Ascending aorta (tissue), 2 donors: ENCODE measurements around the gene TSSC4. TPM values are rescaled to one million over a fixed set of nuclear protein-coding genes. Genes with fewer than 3 reads are reported as not detected.
A peak's percentile ranks its signal among the peaks of the same experiment; 100 is the strongest.

ENCODE experiments used
- DNase-seq, 2 donors: peaks; one replicate each; pipeline ENCODE4 v3.0.0-alpha.2; 2019; ENCODE audit warnings: low spot score in 2 of 2
- H3K27ac ChIP-seq, 2 donors: fragments of 200-600 bp; sonication (generic); one replicate each; pipeline ENCODE4 v1.5.1; 2016 to 2017; ENCODE audit warnings: mild to moderate bottlenecking in 1 of 2
- H3K27me3 ChIP-seq: fragments of 200-600 bp; sonication (generic); one replicate; pipeline ENCODE4 v1.5.1; 2017
- H3K36me3 ChIP-seq, 2 donors: fragments of 200-600 bp; sonication (generic); one replicate each; pipeline ENCODE4 v1.5.1; 2016
- H3K4me1 ChIP-seq, 2 donors: fragments of 200-600 bp; sonication (generic); one replicate each; pipeline ENCODE4 v1.5.1; 2016 to 2017; ENCODE audit warnings: mild to moderate bottlenecking in 1 of 2
- H3K4me3 ChIP-seq, 2 donors: fragments of 200-600 bp; sonication (generic); one replicate each; pipeline ENCODE4 v1.5.1; 2016 to 2017; ENCODE audit warnings: mild to moderate bottlenecking in 1 of 2
- H3K9me3 ChIP-seq, 2 donors: fragments of 200-600 bp; sonication (generic); one replicate each; pipeline ENCODE4 v1.5.1; 2016
- intact Hi-C: fragments of 100-400 bp; cut with DNase I; formaldehyde crosslinking; loops from one replicate; pipeline ENCODE4 v1.15.1; 2023
- total RNA-seq: library from RNA; depleted of rRNA; stranded (reverse); fragments of >200 nt; gene quantifications from one replicate; pipeline ENCODE4 v1.1.0, GENCODE V29; 2016
- TF ChIP-seq, protein P1 (sequence below), 3 experiments: fragments of 200-600 bp in 2 of 3; fragments of 450-650 bp in 1 of 3; sonication (generic) in 2 of 3; IDR thresholded peaks; one replicate each; pipeline ENCODE4 v1.5.1; 2016 to 2019; ENCODE audit warnings: antibody characterized with exemption in 3 of 3, mild to moderate bottlenecking in 1 of 3, moderate library complexity in 1 of 3

TSSC4 gene
- total RNA-seq, 1 donor from 2014 or later = 183 TPM

DNA sequence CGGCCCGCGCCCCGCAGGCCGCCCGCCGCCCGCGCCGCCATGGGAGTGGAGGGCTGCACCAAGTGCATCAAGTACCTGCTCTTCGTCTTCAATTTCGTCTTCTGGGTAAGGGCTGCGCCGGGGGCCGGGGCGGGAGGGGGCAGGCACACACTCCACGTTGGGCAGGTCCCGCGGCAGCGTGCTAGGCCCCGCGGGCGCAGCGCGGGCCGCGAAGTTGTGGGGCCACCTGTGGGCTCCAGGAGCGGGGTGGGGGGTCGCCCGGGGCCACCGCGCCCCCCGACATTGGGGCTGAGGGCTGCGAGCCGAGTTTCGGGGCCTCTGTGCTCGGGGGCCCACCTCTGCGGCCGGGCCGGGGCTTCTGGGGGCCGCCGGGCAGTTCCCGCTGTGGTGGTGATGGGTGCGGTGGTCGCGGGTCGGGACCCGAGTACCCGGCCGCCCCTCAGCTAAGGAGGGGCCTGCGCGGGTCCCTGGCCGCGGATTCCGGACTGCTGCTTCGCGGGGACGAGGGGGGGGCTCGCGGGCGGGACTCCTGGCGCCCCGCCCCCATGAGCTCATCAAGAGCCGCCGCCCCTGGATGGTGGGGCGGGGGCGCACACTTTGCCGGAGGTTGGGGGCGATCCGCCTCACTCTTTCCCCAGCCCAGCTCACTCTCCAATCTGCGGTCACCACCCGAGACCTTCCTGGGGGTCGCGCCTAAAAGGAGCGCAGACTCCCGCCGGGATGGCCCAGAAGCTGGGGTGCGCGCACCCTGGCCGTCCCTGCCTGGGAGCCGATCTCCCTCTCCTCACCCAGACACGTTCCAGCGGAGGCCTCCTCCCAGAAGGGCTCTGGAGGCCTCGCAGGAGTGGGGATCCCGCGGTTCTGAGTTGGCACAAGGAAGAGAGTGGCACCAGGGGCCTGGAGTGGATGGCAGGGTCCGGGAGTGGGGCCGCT lies 22.8 kb upstream of the TSSC4 start:
- TF ChIP-seq, protein P1, sequence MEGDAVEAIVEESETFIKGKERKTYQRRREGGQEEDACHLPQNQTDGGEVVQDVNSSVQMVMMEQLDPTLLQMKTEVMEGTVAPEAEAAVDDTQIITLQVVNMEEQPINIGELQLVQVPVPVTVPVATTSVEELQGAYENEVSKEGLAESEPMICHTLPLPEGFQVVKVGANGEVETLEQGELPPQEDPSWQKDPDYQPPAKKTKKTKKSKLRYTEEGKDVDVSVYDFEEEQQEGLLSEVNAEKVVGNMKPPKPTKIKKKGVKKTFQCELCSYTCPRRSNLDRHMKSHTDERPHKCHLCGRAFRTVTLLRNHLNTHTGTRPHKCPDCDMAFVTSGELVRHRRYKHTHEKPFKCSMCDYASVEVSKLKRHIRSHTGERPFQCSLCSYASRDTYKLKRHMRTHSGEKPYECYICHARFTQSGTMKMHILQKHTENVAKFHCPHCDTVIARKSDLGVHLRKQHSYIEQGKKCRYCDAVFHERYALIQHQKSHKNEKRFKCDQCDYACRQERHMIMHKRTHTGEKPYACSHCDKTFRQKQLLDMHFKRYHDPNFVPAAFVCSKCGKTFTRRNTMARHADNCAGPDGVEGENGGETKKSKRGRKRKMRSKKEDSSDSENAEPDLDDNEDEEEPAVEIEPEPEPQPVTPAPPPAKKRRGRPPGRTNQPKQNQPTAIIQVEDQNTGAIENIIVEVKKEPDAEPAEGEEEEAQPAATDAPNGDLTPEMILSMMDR (IDR thresholded peaks at IDR 0.05) = no peak
- intact Hi-C loops = loop anchor here (1.0 to 10.0 kb wide), 4 partner anchors 23 to 613 kb away; partner anchors contain the start of genes CTSD and TSSC4
- peak in 1 of 2 donors; percentile 87 for DNase-seq
- Histone ChIP-seq H3K4me3 (peak overlapping the region; percentile 79 to 98), H3K4me1 (peaks cover 14 to 37% of the 10 kb centered on the region in 2 donors), H3K27ac (peak overlapping the region; percentile 97 to 99), H3K9me3 (no peaks in the 10 kb centered on the region), H3K36me3 (no peaks in the 10 kb centered on the region), H3K27me3 (no peaks in the 10 kb centered on the region)

DNA sequence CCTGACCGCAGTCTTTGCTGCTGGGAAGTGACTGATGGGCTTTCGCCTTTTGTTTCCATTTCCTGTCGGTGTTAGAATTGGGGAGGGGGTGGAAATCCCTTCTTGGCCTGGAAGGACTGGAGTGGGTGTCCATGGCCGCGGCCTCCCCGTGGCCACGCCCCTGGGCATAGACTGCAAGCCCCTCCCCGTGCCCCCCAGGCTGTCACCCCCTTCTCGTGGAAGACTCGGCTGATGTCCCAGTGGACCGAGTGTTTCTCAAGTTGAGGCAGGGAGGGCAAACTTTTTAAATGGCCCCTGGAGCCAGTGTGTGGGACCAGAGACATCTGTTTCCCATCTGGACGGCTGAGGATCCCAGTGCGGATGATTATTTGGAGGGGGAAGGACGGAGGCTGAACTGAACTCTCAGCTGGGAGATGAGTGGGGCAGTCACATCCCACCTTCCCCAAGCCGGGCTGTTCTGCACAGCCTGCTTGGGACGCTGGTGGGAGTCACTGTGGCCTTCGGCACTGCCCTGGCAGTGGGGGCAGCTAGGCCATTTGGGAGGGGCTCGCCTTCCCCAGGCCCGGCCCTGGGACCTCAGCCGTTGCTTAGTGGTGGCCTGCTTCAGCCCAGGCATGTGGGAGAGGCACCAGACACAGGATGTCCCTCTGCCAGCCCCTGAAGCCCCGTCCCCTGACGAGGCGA lies 21.9 kb upstream of the TSSC4 start:
- Histone ChIP-seq H3K4me1 (peaks cover 23 to 46% of the 10 kb centered on the region in 2 donors), H3K27ac (peak overlapping the region; percentile 97 to 99), H3K27me3 (no peaks in the 10 kb centered on the region), H3K4me3 (peak overlapping the region; percentile 79 to 98), H3K36me3 (no peaks in the 10 kb centered on the region), H3K9me3 (no peaks in the 10 kb centered on the region)
- DNase-seq = peak in 1 of 2 donors; percentile 65
- intact Hi-C loops = loop anchor here (2.0 to 10.0 kb wide), 2 partner anchors 64 to 614 kb away; partner anchors contain the start of gene CTSD
- TF ChIP-seq, protein P1 (IDR thresholded peaks at IDR 0.05) = no peak

DNA sequence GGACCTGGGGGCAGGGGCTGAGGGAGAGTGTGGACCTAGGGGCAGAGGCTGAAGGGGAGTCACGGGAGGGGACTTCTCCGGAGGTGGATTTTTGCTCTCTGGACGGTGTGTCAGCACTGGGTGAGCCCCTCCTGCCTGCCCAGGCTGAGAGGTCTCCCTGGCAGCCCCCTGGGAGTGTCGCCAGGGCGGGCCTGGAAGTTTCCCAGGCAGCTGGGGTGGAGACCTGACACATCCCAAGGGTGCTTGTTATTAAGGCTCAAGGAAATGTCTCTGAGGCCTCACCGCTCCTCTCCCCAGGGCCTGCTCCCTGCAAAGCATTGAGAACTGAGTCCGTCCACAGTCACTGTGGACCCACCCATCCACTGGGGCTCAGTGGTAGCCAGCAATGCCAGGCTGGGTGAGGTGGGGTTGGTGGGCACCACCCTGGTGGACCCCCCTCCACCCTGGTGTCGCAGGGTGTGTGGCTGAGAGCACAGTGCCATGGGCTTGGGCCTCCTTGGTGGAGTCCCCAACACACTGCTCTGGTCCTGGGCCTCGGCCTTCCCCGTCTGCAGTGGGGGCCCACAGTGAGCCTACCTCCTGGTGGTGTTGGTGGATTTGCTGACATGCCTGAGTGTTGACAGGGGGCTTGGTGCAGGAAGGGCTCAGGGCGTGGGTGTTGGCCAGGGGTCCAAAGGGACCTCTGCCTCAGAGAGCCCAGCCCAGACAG lies 20.9 kb upstream of the TSSC4 start:
- Histone ChIP-seq H3K27ac (peak overlapping the region; percentile 97 to 99), H3K9me3 (no peaks in the 10 kb centered on the region), H3K4me1 (peaks cover 27 to 52% of the 10 kb centered on the region in 2 donors), H3K4me3 (peak overlapping the region; percentile 79 to 98), H3K36me3 (no peaks in the 10 kb centered on the region), H3K27me3 (no peaks in the 10 kb centered on the region)
- intact Hi-C loops = loop anchor here (2.0 to 10.0 kb wide), 2 partner anchors 65 to 615 kb away; partner anchors contain the start of gene CTSD
- TF ChIP-seq, protein P1 (IDR thresholded peaks at IDR 0.05) = no peak
- no peak for DNase-seq

DNA sequence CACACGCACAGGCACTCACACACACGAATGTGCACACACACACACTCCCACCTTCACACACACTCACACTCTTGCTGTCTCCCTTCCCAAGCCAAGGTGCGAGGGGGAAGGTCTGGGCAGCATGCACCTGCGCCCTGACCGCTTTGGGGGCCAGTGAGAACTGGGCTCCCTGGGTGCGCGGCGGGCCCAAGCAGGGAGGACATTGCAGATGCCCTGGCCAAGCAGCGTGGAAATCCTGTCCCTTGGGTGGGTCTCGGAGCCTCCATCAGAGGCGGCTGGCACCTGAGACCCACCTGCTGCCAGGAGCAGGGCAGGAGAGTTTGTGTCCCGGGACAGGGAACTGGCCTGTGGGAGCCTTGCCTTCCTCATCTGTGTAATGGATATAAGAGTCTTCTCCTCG lies 20.2 kb upstream of the TSSC4 start:
- TF ChIP-seq, protein P1 (IDR thresholded peaks at IDR 0.05) = no peak
- intact Hi-C loops = no loop called here
- DNase-seq = no peak
- H3K27me3 ChIP-seq = no peaks in the 10 kb centered on the region
- peaks cover 2 to 3% of the 10 kb centered on the region in 2 donors for H3K36me3 ChIP-seq
- H3K27ac ChIP-seq = peak overlapping the region; percentile 97 to 99
- H3K4me1 ChIP-seq = peaks cover 27 to 55% of the 10 kb centered on the region in 2 donors
- H3K9me3 ChIP-seq = no peaks in the 10 kb centered on the region
- peak overlapping the region in 1 of 2 donors; percentile 98 for H3K4me3 ChIP-seq

DNA sequence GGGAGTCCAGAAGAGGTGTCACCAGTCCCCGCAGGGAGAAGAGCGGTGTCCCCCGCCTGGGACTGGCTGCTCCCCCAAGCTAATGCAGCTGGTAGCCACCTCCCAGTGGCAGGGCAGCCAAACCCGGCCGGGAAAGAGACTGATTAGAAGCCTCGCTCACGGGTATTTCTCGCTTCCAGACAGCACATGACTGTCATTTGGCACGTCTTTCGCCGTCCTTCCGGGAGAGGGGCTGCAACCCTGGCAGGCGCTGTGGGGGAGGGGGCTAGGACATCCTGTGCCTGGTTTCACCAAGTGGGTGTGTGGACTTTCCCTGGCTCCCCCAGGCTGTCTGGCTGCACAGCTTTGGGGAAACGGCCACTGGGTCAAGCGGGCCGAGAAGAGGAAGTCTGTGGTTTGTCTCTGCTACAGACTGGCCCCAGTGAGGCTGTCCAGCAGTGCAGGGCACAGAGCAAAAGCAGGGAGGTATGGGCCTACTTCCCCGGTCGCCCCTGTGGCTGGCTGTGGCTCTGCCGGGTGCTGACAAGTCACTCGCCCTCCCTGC lies 19.7 kb upstream of the TSSC4 start:
- Histone ChIP-seq H3K9me3 (no peaks in the 10 kb centered on the region), H3K4me1 (peaks cover 27 to 56% of the 10 kb centered on the region in 2 donors), H3K36me3 (peaks cover 6 to 8% of the 10 kb centered on the region in 2 donors), H3K27ac (peak overlapping the region; percentile 97 to 99), H3K4me3 (peak overlapping the region in 1 of 2 donors; percentile 98), H3K27me3 (no peaks in the 10 kb centered on the region)
- DNase-seq = peak; percentile 63 to 88
- TF ChIP-seq, protein P1 (IDR thresholded peaks at IDR 0.05) = no peak
- intact Hi-C loops = no loop called here
